HG03097 (cell line): Measurements from ENCODE around the gene GAD1.

Experiments
- ATAC-seq: cut with Tn5 transposase; IDR thresholded peaks from one replicate; pipeline ENCODE4 v1.9.1; 2021; ENCODE audit not compliant: unreplicated experiment, low FRiP score

The GAD1 gene

DNA sequence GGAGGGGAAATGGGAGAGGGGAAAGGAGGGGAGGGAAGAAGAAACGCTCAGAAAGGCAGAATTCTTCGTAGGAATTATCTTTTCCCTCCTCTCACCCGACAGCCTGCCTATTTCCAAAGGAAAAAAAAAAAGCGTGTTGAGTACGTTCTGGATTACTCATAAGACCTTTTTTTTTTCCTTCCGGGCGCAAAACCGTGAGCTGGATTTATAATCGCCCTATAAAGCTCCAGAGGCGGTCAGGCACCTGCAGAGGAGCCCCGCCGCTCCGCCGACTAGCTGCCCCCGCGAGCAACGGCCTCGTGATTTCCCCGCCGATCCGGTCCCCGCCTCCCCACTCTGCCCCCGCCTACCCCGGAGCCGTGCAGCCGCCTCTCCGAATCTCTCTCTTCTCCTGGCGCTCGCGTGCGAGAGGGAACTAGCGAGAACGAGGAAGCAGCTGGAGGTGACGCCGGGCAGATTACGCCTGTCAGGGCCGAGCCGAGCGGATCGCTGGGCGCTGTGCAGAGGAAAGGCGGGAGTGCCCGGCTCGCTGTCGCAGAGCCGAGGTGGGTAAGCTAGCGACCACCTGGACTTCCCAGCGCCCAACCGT lies at the start of gene GAD1:
GAD1 (plus strand) TSS at position 384 of the 589 bp plus-strand sequence. CDS start 1,705 bp downstream, outside the sequence.
- no peak for ATAC-seq

DNA sequence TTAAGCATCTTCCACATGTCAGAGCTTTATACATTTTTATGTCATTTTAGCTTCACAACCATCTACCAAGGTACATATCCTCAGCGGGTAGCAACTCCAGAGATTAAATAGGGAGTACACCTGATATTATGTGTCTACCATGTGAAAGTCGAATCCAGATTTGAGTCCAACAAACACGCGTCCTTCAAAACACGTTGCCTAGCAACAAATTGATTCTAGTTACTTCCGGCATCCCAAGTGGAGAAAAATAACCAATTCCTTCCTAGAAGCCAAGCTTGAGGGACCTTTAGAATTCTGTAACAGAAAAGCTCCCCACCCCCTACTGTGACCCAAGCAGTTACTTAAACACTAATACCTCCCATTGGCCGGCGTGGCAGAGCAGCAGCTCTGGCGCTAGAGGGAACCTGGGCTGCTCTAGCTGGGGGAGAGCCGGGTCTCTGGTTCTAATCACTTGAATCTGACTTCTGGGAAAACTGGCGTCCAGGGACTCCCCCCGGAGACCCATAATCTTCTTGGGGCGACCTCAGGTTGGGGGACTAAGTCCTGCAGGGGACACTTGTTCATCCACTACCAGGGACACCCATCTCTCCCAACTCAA lies 46.6 kb upstream of the GAD1 start, which contains the start of gene ERICH2:
ERICH2 (plus strand) TSS at position 371 of the 598 bp plus-strand sequence. CDS start 304 bp downstream, outside the sequence.
- peak; percentile 31 for ATAC-seq

DNA sequence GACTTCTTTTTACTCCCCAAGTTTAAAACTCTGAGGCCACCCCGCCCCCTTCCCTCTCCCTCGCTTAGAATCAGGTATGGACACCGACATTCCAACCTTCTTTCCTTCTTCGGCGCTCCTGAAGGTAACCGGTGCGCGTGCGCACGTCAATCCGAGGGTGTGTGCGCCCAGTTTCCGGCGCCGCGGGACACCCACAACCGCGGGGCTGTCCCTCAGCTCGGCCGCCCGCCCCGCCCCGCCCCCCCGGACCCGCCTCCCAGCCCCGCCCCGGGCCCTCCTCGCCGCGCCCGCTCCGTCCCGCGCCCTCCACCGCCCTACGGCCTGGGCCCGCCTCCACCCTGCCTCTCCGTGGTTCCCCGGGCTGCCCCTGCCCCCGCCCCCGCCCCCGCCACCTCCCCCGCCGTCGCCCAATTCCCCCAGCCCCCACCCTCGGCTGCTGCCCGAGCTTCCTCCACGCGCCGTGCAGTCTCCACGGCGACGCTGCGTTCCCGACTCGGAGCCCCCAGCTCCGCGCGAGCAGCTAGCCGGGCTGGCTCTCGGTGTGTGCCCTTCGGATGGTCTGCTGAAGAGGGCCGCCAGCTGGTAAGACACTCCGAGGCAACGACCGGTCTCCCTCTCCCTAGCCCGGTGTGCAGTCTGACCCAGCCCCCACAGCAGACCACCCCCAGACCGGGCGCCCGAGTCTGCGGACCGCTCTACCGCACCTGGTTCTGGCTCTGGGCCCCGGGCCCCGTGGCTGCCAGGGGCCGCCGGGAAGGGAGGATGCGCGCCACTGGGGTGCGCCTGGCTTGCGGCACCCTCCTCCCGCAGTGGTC lies 45.9 kb upstream of the GAD1 start:
- peak; percentile 70 for ATAC-seq

DNA sequence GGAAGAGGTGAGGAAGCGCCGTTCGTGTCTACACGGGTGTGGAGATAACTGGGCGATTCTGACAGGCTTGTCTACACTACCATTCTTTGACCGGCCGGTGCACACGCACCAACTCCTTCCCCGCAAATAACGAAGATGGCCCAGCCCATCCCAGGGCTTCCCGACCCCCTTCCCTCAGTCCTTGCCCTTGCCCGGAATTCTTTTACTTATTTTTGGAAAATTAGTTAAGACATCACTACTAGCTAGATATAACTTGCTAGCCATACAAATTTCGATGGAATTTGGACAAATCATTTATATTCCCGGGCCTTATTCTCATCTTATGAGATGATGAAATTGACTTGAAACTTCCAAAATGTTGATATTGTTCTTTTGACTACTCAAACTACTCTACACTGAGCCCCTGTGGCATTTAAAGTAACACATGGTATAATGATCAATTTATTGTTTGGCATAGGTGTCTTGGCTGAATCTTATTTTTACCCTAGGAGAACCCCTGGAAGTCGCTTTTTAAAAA lies 45.2 kb upstream of the GAD1 start:
- no peak for ATAC-seq

DNA sequence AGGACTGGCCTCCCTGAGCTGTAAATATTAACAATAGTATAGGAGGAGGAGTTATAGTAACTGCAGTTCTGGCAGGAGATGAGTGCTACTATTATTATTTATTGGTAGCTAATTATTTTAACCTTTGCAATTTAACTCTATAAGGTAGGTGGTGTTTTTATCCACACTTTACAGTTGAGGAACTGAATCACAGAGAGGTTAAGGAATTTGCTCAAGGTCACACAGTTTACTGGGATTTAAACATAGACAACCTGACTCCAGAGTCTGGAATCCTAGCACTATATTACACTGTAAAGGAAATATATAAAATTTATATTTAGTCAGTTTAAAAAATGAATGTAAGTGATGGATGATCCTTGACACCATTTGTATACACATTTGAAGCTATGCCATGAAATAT lies 44.4 kb upstream of the GAD1 start:
- no peak for ATAC-seq

DNA sequence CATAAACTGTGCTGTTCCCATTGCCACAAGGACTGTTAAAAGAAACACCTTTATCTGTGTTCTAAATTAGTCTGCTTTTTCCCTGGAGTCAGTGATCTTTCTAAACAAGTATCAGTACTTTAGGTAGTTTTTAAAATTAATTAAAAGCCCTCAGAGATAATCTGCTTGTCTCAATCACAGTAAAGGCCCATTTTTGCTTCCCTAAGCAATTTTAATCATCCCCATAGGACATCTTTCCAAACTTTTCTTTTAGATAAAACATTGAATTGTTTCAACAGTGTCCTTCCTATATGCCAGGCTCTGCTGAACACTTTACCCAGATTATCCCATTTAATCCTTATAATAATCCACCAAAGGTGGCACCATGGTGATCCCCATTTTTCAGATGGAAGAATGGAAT lies 42.6 kb upstream of the GAD1 start:
- no peak for ATAC-seq

DNA sequence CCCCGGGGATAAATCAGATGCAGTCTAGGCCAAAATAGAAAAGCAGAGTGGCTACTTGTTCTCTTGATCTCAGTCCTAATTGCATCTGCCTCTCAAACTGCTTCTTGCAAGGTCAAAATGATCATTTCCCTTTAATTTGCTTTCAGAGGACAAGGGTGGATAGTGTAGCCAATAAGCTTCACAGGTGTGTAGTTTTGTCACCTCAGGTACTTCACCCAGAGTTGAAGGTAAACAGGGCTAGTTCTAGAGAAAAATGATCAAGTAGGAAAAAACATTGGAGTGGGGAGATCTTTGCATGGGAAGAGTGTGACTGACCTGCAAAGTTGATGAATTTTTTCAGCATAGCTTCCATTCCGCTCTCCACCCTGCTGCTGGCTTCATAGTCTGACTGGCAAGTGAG lies 37.8 kb upstream of the GAD1 start:
- no peak for ATAC-seq

DNA sequence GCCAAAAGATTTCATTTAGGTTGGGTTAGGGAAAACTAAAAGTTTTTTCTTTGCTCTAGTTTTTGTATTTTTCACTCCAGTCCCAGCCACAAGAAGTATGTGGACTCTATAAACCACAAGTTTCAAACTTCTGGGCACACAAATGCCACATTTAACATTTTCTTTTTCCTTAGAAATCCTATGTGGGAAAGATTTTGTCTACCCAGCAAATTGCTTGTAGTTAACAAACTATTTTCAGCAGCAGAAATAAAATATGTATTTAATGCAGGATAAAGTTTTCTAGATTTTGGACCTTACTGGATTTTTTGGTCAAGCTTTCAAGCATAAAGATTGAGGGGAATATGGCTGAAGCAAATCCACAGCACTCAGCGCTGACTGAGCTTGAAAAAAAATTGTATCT lies 37.4 kb upstream of the GAD1 start:
- no peak for ATAC-seq

DNA sequence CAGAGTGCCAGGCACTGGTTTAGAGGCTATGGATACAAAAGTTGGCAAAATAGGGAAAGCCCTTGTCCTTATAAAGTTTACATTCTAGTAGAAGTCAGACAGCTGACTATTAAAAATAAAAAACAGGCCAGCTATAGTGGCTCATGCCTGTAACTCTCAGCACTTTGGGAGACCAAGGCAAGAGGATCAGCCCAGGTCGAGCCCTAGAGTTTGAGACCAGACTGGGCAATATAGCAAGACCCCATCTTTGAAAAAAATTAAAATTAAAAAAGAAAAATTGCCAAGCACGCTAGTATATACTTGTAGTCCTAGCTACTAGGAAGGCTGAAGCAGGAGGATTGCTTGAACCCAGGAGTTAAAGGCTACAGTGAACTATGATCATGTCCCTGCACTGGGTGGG lies 34.0 kb upstream of the GAD1 start:
- no peak for ATAC-seq

DNA sequence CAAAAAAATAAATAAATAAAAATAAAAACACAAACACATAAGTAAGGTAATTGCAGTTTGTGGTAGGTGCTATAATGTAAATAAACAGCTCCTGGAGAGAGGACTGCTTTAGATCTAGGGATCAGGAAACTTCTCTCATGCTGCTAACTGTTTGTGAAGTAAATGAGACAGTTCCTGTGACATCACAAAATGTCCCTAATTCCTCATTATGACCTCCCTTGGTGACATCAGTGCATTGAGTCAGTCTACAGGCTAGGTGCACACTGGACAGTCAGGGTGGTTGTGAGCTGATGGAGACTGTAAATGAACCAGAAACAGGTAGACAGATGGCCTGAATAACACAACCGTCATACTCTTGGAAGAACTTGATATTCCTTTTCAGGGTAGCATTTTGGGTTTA lies 33.1 kb upstream of the GAD1 start:
- no peak for ATAC-seq

DNA sequence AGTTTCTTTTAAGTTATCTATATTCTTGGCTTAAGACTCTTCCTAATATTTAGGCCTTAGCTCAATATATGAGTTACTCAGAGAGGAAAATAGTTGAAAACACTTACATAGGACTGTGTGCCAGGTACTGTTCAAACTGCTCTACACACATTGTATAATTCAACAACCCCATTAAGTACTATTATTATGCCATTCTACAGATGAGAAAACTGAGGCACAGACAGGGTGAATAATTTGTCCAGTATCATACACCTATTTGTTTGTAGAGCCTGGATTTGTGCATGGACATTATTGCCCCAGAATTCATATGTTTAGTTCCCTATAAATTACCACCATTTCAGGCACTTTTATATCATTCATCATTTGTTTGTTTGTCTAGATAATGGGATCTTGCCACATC lies 17.7 kb upstream of the GAD1 start:
- ATAC-seq, result no peak

DNA sequence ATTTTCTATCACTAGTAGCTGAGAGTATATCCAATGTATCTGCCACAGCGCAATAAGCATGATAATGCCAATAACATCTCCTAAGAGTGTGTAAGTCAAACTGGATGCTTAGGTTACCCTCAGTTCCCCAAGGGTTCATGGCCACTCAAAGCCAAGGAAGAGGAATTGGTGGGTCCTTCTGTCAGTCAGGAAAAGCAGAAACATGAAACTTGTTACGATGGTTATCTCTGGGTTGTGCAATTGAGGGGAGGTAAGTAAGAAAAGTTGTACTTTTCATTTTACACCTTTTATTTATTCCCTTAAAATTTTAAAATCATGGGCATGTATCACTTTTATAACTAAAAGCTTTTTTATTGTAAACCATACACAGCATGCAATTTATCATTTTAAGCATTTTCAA lies 10.1 kb upstream of the GAD1 start:
- ATAC-seq, result no peak

DNA sequence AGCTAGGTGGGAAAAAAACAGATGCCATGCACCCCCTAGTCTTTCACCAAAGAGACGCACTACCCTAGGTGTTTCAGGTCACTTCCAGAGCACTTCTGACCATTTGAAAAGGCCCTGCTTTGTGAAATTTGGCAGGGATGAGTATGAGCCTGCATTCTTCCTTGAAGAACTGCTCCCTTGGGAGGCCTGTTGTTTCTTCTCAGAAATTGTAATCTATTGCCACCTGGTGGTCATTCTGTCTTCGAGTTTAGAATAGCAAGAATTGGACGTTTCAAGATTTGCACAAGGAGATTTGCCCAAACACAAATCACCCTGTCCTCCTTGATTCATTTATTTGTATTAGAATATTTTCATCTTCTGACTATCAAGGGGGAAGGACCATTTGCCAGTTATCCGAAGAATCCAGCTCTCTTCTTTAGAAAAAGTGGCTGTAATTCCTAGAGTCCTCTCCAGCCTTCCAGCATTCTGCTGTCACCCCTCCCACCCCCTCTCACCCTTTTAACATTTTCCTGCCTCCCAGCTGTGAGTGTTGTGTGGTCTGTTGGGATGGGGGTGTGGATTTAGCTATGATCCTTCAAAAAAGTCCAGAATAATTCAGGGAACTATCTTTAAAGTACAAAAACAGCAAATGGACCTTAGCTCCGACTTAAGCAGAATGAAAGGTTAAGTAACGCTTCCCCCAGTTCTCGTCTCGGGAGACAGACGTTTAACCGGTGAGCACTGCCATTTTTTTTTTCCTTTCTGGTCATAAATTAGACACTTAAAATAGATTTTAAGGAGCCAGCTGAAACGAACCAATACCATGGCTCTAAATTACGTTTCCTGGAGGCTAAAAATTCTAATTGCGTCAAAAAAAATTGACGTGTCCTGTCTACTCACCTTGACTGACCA lies 3.7 kb upstream of the GAD1 start:
- no peak for ATAC-seq

DNA sequence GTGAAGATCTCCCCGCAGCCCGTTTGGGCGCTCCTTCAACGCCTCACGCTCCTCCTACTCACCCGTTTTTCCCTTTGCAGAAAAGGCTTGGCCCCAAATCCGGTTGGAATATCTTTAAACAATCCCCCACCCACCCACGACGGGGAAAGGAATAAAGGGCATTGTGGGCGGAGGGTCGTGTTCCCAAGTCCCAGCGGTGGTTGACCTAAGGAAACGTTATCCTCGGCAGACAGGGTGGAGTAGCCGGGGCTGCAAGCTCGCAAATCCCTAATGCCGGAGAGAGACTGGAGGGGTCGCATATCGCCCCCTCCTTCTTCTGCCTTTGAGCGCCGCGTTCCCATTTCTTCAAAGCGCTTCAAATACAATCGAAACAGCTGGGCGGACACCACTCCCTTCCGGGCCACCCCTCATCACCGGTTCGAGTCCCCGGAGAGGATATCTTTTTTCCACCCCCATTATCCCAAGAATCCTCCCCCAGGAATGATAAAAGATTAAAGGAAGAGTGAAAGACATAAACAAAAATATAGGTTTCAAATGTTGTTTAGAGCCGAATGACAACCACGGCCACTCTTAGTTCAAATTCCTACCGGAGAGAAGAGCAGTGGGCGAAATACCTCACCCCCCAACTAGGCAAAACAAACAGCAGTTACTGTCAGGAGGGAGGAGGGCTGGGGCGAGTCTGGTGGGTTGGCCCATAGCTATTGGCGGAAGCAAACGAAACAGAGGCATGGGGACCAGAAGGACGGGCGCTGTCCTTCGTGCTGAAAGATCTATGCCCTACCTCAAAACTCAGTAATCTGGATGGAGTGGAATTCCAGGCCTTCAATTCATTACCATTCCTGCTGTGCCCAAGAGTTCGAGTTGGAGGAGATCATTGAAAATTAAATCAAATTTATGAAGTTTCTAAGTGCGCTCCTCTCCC lies 2.8 kb upstream of the GAD1 start:
- ATAC-seq, result no peak

DNA sequence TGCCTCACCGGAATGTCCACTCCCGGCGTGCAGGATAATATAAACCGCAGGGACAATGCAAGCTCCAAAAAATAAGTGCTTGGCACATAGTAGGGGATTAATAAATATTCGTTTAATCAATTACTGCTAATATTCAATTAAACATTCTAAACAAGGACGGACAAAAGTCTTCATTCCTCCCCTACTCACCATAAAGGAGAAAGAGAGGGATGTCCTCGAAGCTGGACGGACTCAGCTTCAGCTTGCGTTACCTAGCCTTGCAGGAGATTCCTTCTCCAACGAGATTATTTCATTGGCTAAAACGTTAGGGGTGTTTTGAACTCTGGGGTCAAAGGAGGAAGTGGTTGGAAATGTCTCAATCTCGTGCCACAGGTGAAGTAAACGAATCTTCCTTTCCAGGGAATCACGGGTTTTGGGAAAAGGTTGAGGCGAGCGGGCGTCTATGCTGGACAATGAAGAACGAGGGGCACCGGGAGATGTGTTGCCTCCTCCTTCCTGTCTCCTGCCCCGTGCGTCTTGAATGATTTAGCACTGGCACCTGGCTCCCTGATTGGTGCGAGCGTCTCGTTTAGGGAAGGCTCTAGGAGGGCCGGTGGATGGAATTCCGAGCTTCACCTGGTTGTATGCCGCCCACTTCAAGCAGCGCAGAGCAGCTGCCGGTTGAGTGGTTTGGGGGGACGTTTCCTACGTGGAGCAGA lies 2.0 kb upstream of the GAD1 start:
- ATAC-seq, result no peak

DNA sequence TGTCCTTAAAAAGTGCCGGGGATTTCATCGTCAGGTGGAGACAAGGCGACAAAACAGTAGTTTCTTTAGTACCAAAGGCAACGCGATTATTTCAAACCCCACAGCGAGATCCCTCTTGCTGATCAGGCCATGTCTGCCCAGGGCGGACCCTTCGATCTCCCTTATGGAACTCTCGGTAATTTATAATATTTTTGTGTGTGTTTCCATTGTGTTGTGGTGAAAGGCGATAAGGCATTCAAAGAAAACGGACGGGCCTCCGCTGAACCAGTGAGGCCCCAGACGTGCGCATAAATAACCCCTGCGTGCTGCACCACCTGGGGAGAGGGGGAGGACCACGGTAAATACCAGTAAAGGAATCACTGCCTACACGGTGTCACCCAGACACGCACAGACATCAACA lies 1.4 kb upstream of the GAD1 start:
- no peak for ATAC-seq

DNA sequence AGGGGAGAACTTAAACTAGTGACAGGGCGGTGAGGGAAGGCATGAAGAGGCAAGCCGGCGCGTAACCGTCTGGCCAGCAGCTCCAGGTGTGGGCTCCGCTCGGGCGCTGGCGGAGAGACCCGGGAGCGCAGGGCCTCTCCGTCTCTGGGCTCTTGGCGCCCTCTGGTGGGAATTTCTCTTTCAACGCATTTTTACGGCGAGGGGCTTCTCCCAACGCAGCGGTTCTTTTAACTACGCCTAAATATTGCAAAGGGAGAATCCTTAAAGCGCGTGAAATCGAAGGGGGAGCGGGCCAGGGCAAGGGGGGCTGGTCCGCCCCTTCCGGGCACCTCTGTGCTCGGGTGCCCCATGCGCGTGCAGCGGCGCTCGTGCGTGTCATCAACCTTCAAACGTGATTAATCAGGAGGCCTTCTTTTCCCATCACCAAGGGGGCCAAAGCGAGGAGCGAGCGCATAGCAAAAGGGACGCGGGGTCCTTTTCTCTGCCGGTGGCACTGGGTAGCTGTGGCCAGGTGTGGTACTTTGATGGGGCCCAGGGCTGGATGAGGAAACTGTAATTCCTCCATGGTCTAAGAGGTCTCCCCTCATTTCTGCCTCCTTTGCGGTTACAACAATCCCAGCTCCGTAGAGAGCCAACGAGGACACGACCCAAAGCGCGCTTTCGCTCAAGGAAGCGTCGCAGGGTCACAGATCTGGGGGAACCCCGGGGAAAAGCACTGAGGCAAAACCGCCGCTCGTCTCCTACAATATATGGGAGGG lies 762 bp upstream of the GAD1 start:
- ATAC-seq, result no peak
